GM18870 (cell line): Measurements from ENCODE around the gene METTL25.

Source experiments
- ATAC-seq: cut with Tn5 transposase; IDR thresholded peaks from one replicate; pipeline ENCODE4 v1.9.1; 2021; ENCODE audit warnings: moderate library complexity; ENCODE audit not compliant: unreplicated experiment

Gene METTL25

GRCh38 chr12:82406651-82407050, 48.3 kb downstream of the METTL25 start:
- no peak for ATAC-seq

DNA sequence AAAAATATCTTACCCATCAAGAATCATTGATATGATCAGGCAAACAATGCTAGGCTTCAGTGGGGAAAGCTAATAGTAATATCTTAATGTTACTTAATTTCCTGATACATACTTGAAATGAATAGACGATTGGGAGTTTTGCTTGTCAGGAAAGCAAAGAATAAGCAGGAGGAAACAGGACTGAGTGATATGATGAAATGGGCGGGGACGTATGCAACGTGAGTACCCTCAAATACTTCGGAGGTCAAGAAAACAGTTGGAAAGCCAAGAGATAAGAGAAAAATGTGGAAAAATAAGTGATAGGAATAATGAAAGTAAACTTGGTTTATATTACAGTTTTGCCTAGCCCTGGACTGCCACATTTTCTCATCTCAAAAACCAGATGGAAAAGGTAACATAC, 49.2 kb downstream of the METTL25 start:
- no peak for ATAC-seq

DNA sequence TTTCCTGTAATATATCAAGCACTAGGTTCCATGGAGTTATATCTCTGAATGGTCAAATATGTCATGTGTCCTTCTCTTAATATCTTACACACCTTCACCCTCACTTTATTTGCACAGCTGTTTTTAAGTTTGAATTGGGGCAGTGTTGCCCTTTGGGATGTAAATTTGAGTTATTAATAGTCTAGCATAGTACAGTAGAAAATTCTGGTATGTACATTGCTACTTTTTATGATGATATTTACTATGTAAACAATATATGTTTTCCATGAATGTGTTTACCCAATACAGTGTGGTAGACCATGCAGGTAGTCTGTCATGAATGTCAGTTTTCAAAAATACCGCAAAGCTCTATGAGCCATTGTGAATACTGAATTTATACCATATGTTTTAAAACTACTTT, 50.5 kb downstream of the METTL25 start:
- no peak for ATAC-seq

DNA sequence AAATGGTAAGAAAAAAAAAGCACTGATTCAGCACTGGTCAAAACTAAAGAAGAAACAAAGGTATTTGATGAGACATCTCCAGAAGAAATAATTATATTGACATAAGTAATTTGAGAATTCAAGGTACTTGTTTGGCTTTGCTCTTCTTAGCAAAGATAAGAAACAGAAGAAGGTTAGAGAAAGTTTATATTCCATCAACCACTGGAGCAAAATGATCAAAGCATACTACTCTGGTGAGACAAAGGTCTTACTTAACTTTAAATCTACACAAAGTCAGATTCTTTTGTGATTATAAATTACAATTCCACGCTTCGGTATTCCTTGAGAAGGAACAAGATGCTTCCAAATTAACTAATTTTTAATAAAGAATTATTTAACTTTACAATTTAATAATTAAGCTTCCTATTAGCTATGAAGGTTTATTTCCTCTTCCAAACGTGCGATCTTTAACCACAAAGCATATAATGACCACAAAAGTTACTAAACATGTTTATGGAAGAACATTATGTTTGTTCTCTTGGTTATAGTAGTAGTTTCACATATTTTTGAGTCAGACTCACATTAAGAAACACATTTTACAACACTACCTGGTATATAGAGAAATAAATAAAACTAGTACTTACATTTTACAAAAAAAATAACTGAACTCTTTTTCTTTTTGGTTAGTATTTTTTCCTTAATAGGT, 53.4 kb downstream of the METTL25 start:
- ATAC-seq: no peak

GRCh38 chr12:82412246-82412645, 53.9 kb downstream of the METTL25 start:
- no peak for ATAC-seq

GRCh38 chr12:82414044-82414443, 55.7 kb downstream of the METTL25 start:
- ATAC-seq: no peak

- no peak for ATAC-seq
Observed at GRCh38 chr12:82414926-82415325, 56.6 kb downstream of the METTL25 start.

GRCh38 chr12:82415402-82415801, 57.1 kb downstream of the METTL25 start:
- ATAC-seq: no peak

GRCh38 chr12:82425241-82425640, 66.9 kb downstream of the METTL25 start:
- no peak for ATAC-seq

DNA sequence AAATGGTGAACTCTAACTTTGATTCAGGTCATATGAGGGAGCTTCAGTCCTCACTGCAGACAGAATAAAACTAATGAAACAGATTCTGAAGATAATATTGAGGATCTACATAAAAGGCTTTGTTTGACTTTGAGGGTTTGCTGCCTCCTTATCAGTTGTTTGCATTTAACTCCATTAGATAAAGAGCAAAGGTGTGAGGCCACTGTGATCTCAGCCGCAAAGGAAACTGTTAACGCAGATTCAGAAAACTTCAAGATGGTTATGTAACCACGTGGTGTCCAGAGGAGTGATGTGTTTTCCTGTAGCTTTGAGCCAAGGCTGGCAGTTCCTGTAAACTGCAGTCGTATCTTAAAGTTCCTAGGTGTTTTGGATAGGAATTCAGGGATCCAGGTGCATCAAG, 67.8 kb downstream of the METTL25 start:
- ATAC-seq: no peak

- no peak for ATAC-seq
Observed at GRCh38 chr12:82426586-82426985, 68.3 kb downstream of the METTL25 start.

DNA sequence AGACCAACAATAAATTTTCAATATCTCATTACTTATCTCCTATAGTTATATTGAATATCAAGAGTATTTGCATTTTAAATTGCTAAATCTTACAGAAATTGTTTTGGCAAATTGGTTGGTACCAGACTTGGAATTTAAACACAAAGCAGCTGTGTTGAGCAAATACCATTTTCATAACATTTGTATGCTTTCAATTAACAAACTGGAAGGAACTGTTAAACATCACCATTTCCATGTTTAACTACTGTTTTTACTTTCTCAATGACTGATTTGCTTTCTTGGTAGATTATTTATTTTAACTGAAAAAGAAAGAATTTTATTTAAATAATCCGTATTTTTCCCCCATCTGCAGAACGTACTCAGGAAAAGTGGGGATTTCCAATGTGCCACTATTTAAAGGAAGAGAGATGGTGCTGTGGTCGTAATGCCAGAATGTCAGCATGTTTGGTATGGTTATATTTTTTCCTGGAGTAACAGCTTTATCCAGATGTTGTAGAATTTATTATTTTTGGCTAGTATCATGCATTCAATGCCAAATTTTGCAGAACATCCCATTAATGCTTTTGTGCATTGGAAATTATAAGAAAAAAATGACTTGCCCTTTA, 72.3 kb downstream of the METTL25 start:
- no peak for ATAC-seq

GRCh38 chr12:82434392-82434911, 76.1 kb downstream of the METTL25 start:
- no peak for ATAC-seq

GRCh38 chr12:82436354-82436753, 78.0 kb downstream of the METTL25 start:
- ATAC-seq: no peak

- peak; percentile 37 for ATAC-seq
Observed at GRCh38 chr12:82437744-82438143, 79.4 kb downstream of the METTL25 start.

DNA sequence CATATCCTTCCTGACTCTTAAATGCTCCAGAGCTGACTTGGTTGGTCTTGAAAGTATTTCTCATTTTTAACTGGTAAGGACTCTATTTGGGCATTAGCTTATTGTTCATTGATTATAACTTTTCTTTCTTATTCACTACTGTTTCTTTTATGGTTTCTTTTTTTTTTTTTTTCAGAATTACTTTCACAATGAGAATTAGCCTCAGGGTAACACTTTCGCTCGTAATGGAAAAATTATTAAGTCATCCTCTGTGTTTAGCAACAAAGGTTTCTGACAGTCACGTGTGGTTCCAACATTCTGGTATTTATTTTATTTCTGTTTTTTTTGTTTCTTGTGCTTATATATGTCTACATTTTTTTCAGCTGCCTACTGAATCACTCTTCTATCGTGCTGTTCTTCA, 80.0 kb downstream of the METTL25 start:
- peak; percentile 83 for ATAC-seq

GRCh38 chr12:82440885-82441284, 82.6 kb downstream of the METTL25 start:
- no peak for ATAC-seq

DNA sequence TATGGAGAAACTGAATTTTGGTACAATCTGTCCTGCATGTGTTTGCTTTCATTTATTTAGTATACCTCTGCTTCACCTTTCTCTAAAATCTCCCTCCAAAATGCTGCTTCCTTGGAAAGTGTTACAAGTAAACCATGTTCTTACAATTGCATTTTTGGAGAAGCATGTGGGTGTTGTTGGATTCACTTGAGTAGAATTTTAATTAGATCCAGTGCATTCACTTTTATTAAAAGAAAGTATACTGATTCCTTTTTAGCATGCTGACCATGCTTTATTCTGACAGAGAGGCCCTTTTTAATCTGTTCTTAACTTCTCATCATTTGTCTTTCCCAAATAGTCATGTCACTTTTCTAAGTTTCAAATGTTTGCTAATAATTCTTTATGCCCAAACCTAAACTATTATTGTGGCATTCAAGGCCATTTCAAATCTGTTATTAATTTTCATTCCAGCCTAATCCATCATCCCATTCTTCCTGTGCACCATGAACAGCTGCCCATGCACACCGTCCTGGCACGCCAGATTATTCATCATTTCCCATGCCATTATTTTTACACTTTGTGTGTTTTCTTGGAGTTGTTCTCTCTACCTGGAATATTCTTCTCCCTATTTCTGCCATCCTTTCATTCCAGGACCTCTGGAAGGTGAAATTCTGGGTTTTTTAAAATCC, 90.7 kb downstream of the METTL25 start:
- ATAC-seq: no peak

GRCh38 chr12:82456633-82457032, 98.3 kb downstream of the METTL25 start:
- no peak for ATAC-seq

GRCh38 chr12:82458101-82458500, 99.8 kb downstream of the METTL25 start:
- no peak for ATAC-seq

- ATAC-seq: no peak
Observed at GRCh38 chr12:82461393-82461792, 103.1 kb downstream of the METTL25 start.

DNA sequence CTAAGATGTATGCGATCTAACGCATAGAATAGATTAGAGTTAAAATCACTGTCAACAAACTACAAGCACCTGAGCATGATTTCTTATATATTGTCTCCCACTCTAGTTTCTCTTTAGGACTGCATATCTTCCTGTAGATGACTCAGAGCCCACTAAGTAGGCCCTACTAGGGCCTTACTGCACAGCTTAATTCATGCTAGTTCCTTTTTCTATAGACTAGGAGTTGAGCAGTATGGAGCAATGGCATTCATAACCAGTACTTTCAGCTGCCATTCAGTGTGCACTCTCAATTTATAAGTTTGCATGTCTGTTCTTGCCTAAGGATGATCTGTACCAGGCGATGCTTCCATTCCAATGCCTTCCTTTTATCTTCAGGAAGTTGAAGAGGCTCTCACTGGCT, 103.5 kb downstream of the METTL25 start:
- ATAC-seq: no peak
